Measurements from ENCODE around the gene ABCC2. TPM values are rescaled to one million over a fixed set of nuclear protein-coding genes. Genes with fewer than 3 reads are reported as not detected.

Gene ABCC2
- total RNA-seq (2012; rRNA removed) (0.28 and 0.36 TPM in 2 replicates), polyA plus RNA-seq (2012; rRNA removed) (0.21 and 0.22 TPM in 2 replicates), Bru-seq, nascent RNA (percentile 31 among the genes with signal in this experiment), BruChase-seq, experiment 1, labeled RNA remaining after a 6-hour chase (percentile 38 among the genes with signal in this experiment), BruChase-seq, experiment 2, labeled RNA remaining after a 2-hour chase (percentile 35 among the genes with signal in this experiment)
- polyA plus RNA-seq (2012; cell fraction: cytosol; rRNA removed) = 0.05 TPM in 2 replicates
- polyA plus RNA-seq (2012; cell fraction: nucleus; rRNA removed; ENCODE audit: low replicate concordance) = 0.40 and 0.83 TPM in 2 replicates
- long read RNA-seq = 0 reads

DNA sequence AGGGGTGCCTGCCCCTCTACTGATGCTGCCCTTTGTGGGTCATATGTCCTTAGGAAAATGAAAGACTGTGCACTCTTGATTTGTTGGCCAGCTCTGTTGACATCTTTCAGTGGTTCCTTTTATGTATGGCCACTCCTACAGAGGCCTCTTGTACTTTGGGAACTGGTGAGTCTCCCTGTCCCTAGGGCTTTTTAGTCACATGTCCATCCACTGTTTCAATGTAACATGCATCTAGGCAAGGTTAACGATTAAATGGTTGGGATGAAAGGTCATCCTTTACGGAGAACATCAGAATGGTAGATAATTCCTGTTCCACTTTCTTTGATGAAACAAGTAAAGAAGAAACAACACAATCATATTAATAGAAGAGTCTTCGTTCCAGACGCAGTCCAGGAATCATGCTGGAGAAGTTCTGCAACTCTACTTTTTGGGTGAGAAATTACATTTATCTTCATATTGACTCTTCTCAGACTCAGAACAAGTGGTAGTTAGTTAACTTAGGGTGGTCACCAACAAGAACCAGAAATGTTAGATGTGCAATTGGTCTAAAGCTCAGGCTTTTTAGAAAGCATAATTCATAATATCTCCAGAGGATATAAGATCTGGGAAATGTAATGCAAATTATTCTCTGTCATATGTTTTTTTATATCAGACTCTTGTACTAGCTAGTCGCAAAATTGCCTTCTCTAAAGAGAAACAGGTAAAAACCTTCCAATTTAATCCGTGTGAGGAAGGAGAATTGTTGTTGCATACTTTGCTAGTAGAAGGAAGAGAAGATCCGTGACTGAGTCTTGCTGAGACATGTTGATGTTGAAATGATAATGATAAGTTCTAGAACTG lies at the start of gene ABCC2:
Gene ABCC2, plus strand, starts transcription at position 194 of the 840 bp plus-strand sequence. Its CDS starts 205 bp downstream, at position 399.
- WGBS, 2 experiments (ENCODE audit: extremely low coverage in 2 of 2, insufficient read length in 1 of 2) = no CpG with 5 or more reads among the region's 7 CpGs
- H3K27me3 ChIP-seq (ENCODE audit: control insufficient read depth, insufficient read depth, low read length) = no peaks in the 10 kb centered on the region
- no peak for ATAC-seq (ENCODE audit: low read depth)
- BruUV-seq (replicated peaks) = no TSS peak
- H2BK15ac ChIP-seq (ENCODE audit: low read depth, low read length) = peak within 1 kb of the TSS; percentile 88; the same call in 2 of the 3 replicates
- no peak within 1 kb of the TSS for H2AFZ ChIP-seq (replicated peaks; ENCODE audit: low read length, poor library complexity)
- H3K27ac ChIP-seq (ENCODE audit: insufficient read depth, low read length) = peak within 1 kb of the TSS; percentile 83
- H2BK120ac ChIP-seq (ENCODE audit: low read depth, low read length) = peak within 1 kb of the TSS; percentile 91
- peaks cover 18% of the 10 kb centered on the region for H3K4me1 ChIP-seq (ENCODE audit: control insufficient read depth, insufficient read depth, low read length)
- H3K4me3 ChIP-seq (ENCODE audit: insufficient read depth, low read depth, low read length) = no peak within 1 kb of the TSS
- peak within 1 kb of the TSS; percentile 69 for H2AK5ac ChIP-seq (ENCODE audit: low read depth, low read length)
- H2AK9ac ChIP-seq (replicated peaks; ENCODE audit: low read depth, low read length, poor library complexity) = peak within 1 kb of the TSS; percentile 62
- dilution Hi-C loops (cut with HindIII; ENCODE audit: low sequenced_read_pairs, unreplicated experiment) = no loop called here
- H3K36me3 ChIP-seq (ENCODE audit: control insufficient read depth, insufficient read depth, low read length) = no peaks in the 10 kb centered on the region
- no peaks in the 10 kb centered on the region for H3K9me3 ChIP-seq (ENCODE audit: control insufficient read depth, insufficient read depth, low read length)
- H3K4me2 ChIP-seq (ENCODE audit: low read depth, low read length) = no peak within 1 kb of the TSS
- 0 out of 2 replicates have a peak within 1 kb of the TSS, but pooled peaks have one; percentile 48 for H3K56ac ChIP-seq (ENCODE audit: extremely low read depth, insufficient read depth, low read length)
- H3K9ac ChIP-seq (ENCODE audit: low read depth, low read length) = no peak within 1 kb of the TSS
- no peak within 1 kb of the TSS for H3K14ac ChIP-seq (replicated peaks; ENCODE audit: low read depth, low read length)
- H2BK5ac ChIP-seq (ENCODE audit: low read depth, low read length, poor library complexity, severe bottlenecking) = peak within 1 kb of the TSS; percentile 95
- intact Hi-C loops (cut with micrococcal nuclease) = loop anchor here (5.0 kb wide), 2 partner anchors 50 kb away; partner anchors contain the start of genes COX15 and CUTC
- peak within 1 kb of the TSS; percentile 90 for H4K91ac ChIP-seq (ENCODE audit: insufficient read depth, low read depth, low read length)
- H3K23ac ChIP-seq (ENCODE audit: low read depth, low read length) = peak within 1 kb of the TSS; percentile 53; the same call in 1 of the 2 replicates
- H3K79me1 ChIP-seq (ENCODE audit: low read depth in 1 of 2, low read length in 2 of 2) = no peaks in the 10 kb centered on the region; a peak in 1 of 4 replicates
- peak within 1 kb of the TSS; percentile 88 for H2BK20ac ChIP-seq (ENCODE audit: low read depth, low read length)
- H3K18ac ChIP-seq (ENCODE audit: low read depth, low read length) = peak within 1 kb of the TSS; percentile 76
- CTCF ChIA-PET = interaction anchor here (0.6 kb wide), 1 partner anchor 188 kb away, joined by 4 read pairs; no protein-coding TSS in a partner anchor
- POLR2A ChIA-PET (ENCODE audit: unreplicated experiment) = no interaction called here
- H4K20me1 ChIP-seq (ENCODE audit: insufficient read depth, low read length) = no peaks in the 10 kb centered on the region
- peak within 1 kb of the TSS; percentile 84 for H3K4ac ChIP-seq (ENCODE audit: low read depth, low read length)
- peaks cover 5% of the 10 kb centered on the region for H3K9me1 ChIP-seq (ENCODE audit: insufficient read depth, low read length)
- in situ Hi-C loops (cut with MboI; ENCODE audit: low sequenced_read_pairs) = no loop called here
- no peak for DNase-seq
- peak within 1 kb of the TSS in 1 of 2 experiments; percentile 59; a peak in 2 of 4 replicates for H4K8ac ChIP-seq (ENCODE audit: low read depth in 2 of 2, low read length in 2 of 2)
- peak within 1 kb of the TSS; percentile 70; the same call in 1 of the 2 replicates for H4K5ac ChIP-seq (ENCODE audit: low read depth, low read length)
- TF ChIP-seq RFX5 (IDR thresholded peaks at IDR 0.05; ENCODE audit: low read depth, low read length) (no peak), MXI1 (IDR thresholded peaks at IDR 0.05; ENCODE audit: borderline replicate concordance, low read depth, low read length) (no peak), RAD21 (IDR thresholded peaks at IDR 0.05; ENCODE audit: low read length) (no peak), CHD1 (IDR thresholded peaks at IDR 0.05; ENCODE audit: low read depth, low read length) (no peak), SMC3 (IDR thresholded peaks at IDR 0.05; ENCODE audit: low read depth, low read length) (no peak), MAFK (IDR thresholded peaks at IDR 0.05; ENCODE audit: low read depth, low read length) (no peak), BHLHE40 (IDR thresholded peaks at IDR 0.05; ENCODE audit: low read depth, low read length) (no peak), FOS (IDR thresholded peaks at IDR 0.05; ENCODE audit: low read depth, low read length) (no peak), NFE2L2 (IDR thresholded peaks at IDR 0.05; ENCODE audit: low read depth, low read length) (no peak)
- TF ChIP-seq, protein P1, sequence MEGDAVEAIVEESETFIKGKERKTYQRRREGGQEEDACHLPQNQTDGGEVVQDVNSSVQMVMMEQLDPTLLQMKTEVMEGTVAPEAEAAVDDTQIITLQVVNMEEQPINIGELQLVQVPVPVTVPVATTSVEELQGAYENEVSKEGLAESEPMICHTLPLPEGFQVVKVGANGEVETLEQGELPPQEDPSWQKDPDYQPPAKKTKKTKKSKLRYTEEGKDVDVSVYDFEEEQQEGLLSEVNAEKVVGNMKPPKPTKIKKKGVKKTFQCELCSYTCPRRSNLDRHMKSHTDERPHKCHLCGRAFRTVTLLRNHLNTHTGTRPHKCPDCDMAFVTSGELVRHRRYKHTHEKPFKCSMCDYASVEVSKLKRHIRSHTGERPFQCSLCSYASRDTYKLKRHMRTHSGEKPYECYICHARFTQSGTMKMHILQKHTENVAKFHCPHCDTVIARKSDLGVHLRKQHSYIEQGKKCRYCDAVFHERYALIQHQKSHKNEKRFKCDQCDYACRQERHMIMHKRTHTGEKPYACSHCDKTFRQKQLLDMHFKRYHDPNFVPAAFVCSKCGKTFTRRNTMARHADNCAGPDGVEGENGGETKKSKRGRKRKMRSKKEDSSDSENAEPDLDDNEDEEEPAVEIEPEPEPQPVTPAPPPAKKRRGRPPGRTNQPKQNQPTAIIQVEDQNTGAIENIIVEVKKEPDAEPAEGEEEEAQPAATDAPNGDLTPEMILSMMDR (conservative IDR thresholded peaks at IDR 0.05; ENCODE audit: low read depth, low read length) = no peak
- TF ChIP-seq, protein P2, sequence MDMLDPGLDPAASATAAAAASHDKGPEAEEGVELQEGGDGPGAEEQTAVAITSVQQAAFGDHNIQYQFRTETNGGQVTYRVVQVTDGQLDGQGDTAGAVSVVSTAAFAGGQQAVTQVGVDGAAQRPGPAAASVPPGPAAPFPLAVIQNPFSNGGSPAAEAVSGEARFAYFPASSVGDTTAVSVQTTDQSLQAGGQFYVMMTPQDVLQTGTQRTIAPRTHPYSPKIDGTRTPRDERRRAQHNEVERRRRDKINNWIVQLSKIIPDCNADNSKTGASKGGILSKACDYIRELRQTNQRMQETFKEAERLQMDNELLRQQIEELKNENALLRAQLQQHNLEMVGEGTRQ (IDR thresholded peaks at IDR 0.05; ENCODE audit: low read depth, low read length) = no peak
- TF ChIP-seq, protein P3, sequence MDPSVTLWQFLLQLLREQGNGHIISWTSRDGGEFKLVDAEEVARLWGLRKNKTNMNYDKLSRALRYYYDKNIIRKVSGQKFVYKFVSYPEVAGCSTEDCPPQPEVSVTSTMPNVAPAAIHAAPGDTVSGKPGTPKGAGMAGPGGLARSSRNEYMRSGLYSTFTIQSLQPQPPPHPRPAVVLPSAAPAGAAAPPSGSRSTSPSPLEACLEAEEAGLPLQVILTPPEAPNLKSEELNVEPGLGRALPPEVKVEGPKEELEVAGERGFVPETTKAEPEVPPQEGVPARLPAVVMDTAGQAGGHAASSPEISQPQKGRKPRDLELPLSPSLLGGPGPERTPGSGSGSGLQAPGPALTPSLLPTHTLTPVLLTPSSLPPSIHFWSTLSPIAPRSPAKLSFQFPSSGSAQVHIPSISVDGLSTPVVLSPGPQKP (IDR thresholded peaks at IDR 0.05; ENCODE audit: borderline replicate concordance, low read depth, low read length) = no peak

Data from IMR-90 (cell line).